GM19351 (cell line): ENCODE data around the gene ANKRD16.
"Not testable (repeated sequence)": the region's sequence is repeated elsewhere in the genome, so short reads cannot be mapped to it uniquely, and the experiment has no call there.

ENCODE experiments used
- ATAC-seq: cut with Tn5 transposase; IDR thresholded peaks from one replicate; pipeline ENCODE4 v1.9.1; 2021; ENCODE audit warnings: mild to moderate bottlenecking, moderate library complexity; ENCODE audit not compliant: unreplicated experiment

The ANKRD16 gene

DNA sequence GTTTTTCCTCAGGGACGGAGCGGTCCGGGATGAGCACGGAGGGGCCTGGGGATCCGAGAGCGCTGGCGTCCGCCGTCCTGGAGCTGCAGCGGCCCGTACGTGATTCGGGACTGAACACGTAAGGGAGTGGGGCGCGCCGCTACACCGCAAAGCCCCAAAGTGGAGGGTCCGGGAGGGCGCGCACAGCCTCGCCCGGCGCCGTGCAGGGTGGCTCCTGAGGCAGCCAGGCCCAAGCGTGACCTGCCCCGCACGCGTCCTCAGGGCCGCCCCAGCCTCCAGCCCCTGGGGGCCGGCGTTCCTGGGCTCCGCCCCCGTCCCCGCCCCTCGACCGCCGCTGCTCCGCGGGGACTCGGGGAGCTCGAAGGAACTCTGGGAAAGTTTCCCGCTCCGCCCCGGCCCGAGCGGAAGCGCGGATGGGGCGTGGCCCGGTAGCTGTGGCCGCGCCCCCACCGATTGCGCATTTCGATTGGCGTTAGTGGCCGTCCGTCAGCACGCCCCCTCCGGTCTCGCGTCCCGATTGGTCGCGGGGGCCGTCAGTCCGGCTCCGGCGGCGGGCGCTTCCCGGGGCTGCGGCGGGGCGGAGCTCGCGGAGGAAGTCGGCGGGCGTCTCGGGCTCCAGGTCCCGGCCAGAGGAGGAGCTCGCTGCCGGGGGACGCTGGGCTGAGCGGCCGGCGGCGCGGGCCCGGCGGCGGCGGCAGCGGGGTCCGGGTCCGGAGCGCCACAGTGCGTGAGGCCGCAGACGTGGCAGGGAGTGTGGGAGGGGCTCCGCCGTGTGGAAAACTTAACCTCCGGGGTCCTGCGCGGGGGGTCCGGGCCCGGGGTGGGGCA lies at the start of gene ANKRD16, which contains the start of gene FBH1:
ANKRD16 (minus strand) TSS at position 270 of the 828 bp plus-strand sequence. CDS start 539 bp downstream, outside the sequence.
FBH1 (plus strand) TSS at position 620 of the 828 bp plus-strand sequence; CDS start at position 723, 103 bp downstream.
- peak; percentile 79 for ATAC-seq

- ATAC-seq = no peak
Observed at GRCh38 chr10:5938291-5938690, 48.6 kb upstream of the ANKRD16 start.

- no peak for ATAC-seq
Observed at GRCh38 chr10:5937016-5937415, 47.3 kb upstream of the ANKRD16 start.

DNA sequence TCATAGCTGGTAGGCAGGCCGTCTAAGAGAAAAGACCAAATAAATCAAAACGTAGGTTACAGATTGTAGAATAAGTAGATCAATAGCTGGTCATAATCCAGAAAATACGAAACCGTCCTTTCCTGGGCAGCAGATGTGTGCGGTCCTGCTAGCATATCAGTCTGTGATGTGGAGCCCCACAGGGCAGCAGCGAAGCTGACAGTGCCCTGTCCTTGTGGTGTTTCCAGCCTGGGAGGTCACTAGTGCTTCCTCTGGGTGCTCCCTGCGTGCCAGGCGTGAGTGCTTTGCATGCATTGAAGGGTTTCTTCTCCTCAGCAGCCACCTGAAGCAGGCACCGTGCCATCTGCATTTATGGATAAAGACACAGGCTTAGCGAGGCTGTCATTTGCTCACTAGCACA lies 45.9 kb upstream of the ANKRD16 start:
- no peak for ATAC-seq

DNA sequence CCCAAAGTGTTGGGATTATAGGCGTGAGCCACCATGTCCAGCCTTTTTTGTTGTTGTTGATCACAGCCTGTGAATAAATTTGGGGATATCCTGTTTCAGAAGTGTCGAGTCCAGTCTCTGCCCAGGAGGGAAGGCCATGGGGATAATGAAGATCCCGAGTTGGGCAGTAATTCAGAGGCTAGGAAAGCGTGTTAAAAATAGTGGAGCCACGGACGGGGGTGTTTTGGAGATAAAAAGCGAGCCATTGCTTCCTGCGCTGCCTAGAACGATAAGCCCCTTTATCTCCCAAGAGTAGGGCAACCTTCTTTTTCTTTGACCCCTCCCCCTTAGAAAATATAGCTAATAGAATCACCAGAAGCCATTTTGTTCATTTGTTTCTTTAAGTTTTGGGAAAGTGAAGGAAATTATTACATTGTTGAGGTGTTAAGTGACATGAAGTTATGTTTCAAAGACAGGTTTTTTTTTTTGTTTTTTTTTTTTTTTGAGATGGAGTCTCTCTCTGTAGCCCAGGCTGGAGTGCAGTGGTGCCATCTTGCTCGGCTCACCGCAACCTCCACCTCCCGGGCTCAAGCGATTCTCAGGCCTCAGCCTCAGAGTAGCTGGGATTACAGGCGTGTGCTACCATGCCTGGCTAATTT lies 44.3 kb upstream of the ANKRD16 start:
- no peak for ATAC-seq

- no peak for ATAC-seq
Observed at GRCh38 chr10:5932345-5932744, 42.7 kb upstream of the ANKRD16 start.

DNA sequence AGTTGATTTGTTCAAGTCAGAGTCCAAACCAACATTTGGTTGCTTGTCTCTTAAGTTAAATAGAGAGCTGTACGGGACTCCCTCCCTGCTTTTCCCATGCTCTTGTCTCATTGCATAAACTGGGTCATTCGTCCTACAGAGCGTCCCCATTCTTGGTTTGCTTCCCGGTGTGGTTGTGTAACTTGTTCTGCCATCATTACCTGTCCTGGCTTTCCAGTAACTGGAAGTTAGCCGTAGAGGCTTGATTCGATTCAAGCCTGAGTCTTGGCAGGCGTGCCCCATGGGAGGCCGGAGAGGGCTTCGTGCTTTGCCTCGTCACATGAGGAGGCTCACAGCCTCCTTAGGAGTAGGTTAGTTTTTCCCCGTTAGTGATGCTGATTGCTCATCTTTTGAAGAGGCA lies 40.6 kb upstream of the ANKRD16 start:
- ATAC-seq = no peak

- no peak for ATAC-seq
Observed at GRCh38 chr10:5929442-5929841, 39.7 kb upstream of the ANKRD16 start.

GRCh38 chr10:5927306-5927705 lies 37.6 kb upstream of the ANKRD16 start:
- no peak for ATAC-seq

GRCh38 chr10:5924889-5925288 lies 35.2 kb upstream of the ANKRD16 start:
- ATAC-seq = no peak

DNA sequence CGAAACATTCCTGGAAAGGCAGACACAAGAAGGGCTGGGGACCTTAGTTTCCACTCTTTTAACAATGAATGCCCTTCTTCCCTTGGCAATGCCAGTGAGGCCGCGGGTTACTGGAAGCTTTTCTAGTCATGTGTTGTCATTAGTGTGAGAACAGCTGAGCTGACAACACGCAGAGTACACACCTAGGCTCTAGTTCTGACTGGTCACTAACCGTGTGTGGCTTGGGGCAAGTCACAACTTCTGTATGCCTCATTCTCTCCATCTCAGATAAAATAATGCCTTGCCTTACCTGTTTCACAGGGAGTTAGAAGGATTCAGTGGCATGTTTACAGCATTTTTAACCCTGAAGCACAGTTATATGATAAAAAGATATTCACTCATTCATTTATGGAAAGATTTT lies 32.1 kb upstream of the ANKRD16 start:
- no peak for ATAC-seq

- no peak for ATAC-seq
Observed at GRCh38 chr10:5919568-5919967, 29.9 kb upstream of the ANKRD16 start.

DNA sequence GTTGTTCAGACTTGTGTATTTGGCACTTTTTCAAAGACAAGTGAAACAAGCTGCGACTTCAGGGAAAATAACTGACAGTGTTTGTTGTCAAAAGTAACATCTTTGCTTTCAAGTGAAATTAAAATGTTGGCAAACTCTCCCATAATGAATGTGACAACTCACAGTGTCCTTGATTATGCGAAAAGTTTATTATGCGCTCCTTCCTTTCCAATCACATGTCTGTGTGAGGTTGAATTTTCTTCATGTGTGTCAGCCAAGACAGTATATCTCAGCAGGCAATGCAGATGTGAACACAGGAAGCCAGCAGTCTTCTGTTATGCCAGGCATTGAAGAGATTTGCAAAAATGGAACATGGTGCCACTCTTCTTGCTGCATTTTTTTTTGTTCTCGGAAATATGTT lies 29.1 kb upstream of the ANKRD16 start:
- ATAC-seq = no peak

GRCh38 chr10:5917305-5917704 lies 27.6 kb upstream of the ANKRD16 start:
- ATAC-seq = no peak

DNA sequence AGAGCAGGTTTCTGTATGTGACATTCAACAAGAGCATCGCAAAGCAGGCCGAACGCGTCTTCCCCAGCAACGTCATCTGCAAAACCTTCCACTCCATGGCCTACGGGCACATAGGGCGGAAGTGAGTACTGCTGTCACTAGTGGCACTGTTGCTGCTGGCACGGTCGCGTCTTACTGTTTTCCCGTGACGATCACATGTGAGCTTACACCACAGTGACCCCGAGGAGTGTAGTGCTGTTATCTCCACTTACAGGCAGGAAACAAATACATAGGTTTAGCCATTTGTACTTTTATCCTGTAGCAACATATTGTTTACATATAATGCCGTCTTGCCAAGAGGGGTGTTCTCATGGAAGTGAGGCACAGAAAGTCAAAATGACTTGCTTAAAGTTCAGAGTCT lies 25.8 kb upstream of the ANKRD16 start:
- no peak for ATAC-seq

GRCh38 chr10:5913736-5914135 lies 24.0 kb upstream of the ANKRD16 start:
- no peak for ATAC-seq

DNA sequence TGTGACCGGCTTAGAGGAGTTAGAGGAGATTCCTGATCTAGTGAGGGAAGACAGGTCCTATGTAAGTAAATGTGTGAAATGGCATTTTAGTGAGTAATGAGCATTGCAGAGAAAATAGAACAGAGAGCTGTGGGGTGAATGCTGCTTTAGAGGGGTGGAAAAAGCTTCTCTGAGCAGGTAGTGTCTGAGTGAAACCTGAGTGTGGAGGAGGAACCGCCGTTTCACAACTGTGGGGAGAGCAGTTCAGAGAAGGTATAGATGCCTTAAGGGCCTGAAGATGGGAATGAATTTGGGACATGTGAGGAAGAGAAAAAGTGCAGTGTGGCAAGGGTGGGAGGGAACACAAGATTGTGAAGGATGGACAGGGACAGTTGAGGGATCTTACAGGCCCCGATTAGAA lies 22.0 kb upstream of the ANKRD16 start:
- no peak for ATAC-seq

DNA sequence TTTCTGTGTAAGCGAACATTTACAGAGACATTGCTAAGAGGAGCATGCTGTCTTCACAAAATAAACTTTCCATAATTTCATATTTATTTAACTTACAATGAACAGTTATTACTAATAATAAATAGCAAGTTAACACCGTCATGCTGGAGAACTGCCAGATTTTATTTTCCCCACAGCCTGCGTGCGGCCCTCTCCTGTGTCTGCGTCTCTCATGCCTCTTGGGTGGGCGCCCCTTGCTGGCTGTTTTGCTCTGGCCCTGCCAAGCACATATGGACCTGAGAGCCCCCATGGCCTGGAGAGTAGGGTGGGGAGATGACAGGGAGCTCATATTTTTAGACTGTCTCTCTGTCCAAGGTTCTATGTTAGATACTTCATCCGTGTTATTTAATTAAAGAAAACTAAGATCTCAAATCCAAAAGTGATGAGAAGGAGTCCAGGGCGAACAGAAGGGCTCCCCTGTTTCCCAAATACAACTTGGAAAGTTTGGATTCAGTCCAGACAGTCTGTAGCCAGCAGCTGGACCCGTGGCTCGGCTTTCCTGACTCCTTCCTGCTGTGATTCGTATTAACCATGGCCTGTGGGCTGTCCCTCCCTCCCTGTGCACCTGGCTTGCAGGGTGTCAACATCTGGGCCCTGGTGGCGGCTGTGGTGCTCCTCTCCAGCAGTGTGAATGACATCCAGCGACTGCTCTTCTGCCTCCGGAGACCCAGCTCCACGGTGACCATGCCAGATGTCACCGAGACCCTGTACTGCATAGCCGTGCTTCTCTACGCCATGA lies 20.8 kb upstream of the ANKRD16 start:
- ATAC-seq = no peak

DNA sequence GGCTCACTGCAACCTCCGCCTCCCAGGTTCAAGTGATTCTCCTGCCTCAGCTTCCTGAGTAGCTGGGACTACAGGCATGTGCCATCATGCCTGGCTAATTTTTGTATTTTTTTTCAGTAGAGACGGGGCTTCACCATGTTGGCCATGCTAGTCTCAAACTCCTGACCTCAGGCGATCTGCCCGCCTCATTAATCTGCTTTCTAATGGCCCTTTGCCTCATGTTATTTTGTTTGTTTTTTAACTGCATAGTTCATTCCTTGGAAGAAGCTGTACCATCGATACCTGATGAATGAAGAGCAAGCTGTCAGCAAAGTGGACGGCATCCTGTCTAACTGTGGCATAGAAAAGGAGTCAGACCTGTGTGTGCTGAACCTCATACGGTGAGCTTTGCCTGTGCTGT lies 19.0 kb upstream of the ANKRD16 start:
- not testable (repeated sequence) for ATAC-seq

DNA sequence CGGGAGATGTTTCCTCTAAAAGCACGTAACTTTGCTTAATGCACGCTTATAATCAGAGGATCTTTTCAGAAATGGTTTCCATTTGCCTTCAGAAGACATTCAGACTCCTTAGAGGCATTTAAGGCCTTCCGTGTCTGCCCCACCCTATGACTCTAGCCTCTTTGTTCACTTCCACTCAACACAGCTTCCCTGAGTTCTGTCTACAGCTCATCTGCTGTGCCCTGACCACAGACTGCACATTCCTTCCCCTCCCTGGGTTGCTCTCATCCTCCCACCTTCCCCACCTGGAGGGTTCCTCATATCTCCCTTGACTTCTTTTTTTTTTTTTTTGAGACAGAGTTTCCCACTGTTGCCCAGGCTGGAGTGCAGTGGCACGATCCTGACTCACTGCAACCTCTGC lies 17.0 kb upstream of the ANKRD16 start:
- ATAC-seq = no peak

- no peak for ATAC-seq
Observed at GRCh38 chr10:5905854-5906507, 16.3 kb upstream of the ANKRD16 start.
